PFSK-1 (cell line): ENCODE results near the gene RAB3IL1.

Source experiments
- FOXP2 ChIP-seq: optimal IDR thresholded peaks from 2 replicates; pipeline ENCODE3; 2011; ENCODE audit warnings: borderline replicate concordance, control low read depth, inconsistent platforms; ENCODE audit not compliant: insufficient read depth; ENCODE audit errors: extremely low read length, extremely low read depth
- POLR2AphosphoS5 ChIP-seq: IDR thresholded peaks from 2 replicates; pipeline ENCODE4 v1.6.1; 2012; ENCODE audit warnings: low read depth, mild to moderate bottlenecking, control low read depth, low read length, moderate library complexity
- SIN3A ChIP-seq: IDR thresholded peaks from 2 replicates; pipeline ENCODE4 v1.6.1; 2012; ENCODE audit warnings: mild to moderate bottlenecking, low read length, moderate library complexity, borderline replicate concordance; ENCODE audit not compliant: insufficient read depth
- TAF1 ChIP-seq: IDR thresholded peaks from 2 replicates; pipeline ENCODE4 v1.6.1; 2012; ENCODE audit warnings: low read length, control low read depth, borderline replicate concordance; ENCODE audit not compliant: insufficient read depth
- TF ChIP-seq, protein P1 (sequence below), 2 experiments: IDR thresholded peaks; 2 replicates each; pipeline versions ENCODE4 v1.6.1 to v1.8.0; 2011 to 2012; ENCODE audit warnings: low read depth in 2 of 2, low read length in 2 of 2, control low read depth in 1 of 2, inconsistent platforms in 1 of 2, mild to moderate bottlenecking in 1 of 2, moderate library complexity in 1 of 2; ENCODE audit not compliant: insufficient read depth in 1 of 2

Gene RAB3IL1

DNA sequence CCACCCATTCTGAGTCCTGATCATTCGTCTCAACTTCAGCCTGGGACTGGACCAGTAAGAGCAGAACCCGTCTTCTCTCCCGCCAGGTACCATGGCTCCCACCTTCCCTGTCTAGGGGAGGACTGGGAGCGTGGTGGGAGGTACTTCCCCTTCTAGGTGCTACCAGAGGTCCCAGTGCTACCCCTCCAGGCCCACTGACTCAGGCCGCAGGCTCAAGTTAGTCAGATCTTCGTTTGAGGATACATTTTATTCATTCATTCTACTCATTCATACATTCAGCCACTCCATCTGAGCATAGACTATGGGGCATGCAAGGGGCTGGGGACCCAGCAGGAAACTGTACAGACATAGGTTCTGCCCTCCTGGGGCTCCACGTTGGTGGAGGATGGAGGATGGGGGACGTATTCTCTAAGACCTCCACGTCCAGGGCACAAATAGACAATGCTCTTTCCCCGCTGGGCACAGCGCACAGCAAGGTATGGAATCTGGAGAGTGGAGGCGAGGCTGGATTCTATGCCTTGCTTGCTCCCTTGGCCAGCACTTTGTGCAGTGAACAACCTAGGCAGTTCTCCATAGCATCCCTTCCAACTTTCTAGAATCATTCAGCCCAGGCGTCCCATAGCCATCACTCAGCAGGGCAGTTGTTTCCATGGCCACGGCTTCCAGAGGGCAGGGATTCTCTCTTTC is 1.0 kb upstream of the RAB3IL1 start:
- no peak for TF ChIP-seq FOXP2
- no peak for TF ChIP-seq TAF1
- TF ChIP-seq, protein P1, sequence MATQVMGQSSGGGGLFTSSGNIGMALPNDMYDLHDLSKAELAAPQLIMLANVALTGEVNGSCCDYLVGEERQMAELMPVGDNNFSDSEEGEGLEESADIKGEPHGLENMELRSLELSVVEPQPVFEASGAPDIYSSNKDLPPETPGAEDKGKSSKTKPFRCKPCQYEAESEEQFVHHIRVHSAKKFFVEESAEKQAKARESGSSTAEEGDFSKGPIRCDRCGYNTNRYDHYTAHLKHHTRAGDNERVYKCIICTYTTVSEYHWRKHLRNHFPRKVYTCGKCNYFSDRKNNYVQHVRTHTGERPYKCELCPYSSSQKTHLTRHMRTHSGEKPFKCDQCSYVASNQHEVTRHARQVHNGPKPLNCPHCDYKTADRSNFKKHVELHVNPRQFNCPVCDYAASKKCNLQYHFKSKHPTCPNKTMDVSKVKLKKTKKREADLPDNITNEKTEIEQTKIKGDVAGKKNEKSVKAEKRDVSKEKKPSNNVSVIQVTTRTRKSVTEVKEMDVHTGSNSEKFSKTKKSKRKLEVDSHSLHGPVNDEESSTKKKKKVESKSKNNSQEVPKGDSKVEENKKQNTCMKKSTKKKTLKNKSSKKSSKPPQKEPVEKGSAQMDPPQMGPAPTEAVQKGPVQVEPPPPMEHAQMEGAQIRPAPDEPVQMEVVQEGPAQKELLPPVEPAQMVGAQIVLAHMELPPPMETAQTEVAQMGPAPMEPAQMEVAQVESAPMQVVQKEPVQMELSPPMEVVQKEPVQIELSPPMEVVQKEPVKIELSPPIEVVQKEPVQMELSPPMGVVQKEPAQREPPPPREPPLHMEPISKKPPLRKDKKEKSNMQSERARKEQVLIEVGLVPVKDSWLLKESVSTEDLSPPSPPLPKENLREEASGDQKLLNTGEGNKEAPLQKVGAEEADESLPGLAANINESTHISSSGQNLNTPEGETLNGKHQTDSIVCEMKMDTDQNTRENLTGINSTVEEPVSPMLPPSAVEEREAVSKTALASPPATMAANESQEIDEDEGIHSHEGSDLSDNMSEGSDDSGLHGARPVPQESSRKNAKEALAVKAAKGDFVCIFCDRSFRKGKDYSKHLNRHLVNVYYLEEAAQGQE (IDR thresholded peaks at IDR 0.05; ENCODE audit: insufficient read depth in 1 of 2, low read depth in 2 of 2, low read length in 2 of 2): no peak
- TF ChIP-seq SIN3A: no peak
- TF ChIP-seq POLR2AphosphoS5: no peak

DNA sequence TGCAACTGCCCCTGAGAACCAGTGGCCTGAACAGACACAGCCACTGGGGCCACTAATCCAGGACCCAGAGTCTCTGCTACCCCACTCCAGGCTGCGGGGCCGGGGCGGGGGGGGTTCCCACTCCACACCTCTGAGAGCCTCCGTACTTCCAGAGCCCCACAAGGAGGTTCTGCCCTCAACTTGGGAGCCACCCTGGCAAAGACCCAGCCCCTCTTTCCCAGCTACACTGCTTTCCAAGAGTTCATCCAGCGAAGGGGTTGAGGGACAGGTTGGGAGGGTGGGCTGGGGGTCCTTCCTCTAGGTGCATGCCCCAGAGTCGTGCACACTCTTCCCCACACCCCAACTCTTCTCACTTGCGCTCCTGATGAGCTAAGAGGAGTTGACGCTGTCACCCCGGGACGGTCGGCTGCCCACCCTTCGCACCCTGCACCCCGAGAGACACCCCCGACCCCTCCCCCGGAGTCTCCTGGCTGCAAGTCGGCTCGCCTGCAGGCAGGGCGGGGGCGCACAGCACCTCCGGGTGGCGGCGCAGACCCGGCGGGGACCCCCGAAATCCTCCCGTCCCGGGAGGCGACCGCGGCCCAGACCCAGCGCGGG is 531 bp downstream of the RAB3IL1 start:
- no peak for TF ChIP-seq POLR2AphosphoS5
- TF ChIP-seq, protein P1 (IDR thresholded peaks at IDR 0.05; ENCODE audit: insufficient read depth in 1 of 2, low read depth in 2 of 2, low read length in 2 of 2): no peak
- TF ChIP-seq TAF1: no peak
- no peak for TF ChIP-seq SIN3A
- no peak for TF ChIP-seq FOXP2

DNA sequence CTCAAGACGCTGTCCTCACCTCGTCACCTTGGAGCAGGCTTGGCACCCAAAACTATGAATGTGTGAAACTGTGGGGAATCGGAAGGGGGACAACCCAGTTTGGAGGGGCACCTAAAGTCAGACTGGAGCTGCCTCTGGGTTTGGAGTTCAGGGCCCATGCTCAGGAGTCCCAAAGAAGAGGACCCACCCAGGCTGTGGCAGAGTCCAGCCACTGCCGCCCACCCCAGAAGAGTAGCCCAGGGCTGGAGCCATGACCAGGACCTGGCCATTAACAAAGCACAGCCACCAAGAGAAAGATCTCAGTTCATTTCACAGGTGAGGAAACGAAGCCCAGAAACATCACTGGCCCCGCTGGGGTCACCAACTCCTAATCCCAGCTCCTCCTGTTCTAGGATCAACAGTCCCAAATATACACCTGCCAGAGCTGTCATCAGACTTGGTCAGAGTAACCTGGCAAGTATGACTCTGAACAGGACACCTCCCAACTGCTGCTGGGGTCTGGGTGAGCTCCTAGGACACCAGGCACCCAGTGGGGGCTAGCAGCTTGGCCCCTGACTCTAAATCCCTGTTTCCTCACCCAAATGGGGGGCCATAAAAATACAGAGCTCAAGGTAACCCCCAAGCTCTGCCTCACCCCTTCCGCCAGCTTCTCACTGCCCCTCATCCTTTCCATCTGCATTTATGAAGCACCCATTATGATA is 2.7 kb downstream of the RAB3IL1 start:
- no peak for TF ChIP-seq FOXP2
- TF ChIP-seq TAF1: no peak
- no peak for TF ChIP-seq SIN3A
- TF ChIP-seq POLR2AphosphoS5: no peak
- TF ChIP-seq, protein P1 (IDR thresholded peaks at IDR 0.05; ENCODE audit: insufficient read depth in 1 of 2, low read depth in 2 of 2, low read length in 2 of 2): no peak

DNA sequence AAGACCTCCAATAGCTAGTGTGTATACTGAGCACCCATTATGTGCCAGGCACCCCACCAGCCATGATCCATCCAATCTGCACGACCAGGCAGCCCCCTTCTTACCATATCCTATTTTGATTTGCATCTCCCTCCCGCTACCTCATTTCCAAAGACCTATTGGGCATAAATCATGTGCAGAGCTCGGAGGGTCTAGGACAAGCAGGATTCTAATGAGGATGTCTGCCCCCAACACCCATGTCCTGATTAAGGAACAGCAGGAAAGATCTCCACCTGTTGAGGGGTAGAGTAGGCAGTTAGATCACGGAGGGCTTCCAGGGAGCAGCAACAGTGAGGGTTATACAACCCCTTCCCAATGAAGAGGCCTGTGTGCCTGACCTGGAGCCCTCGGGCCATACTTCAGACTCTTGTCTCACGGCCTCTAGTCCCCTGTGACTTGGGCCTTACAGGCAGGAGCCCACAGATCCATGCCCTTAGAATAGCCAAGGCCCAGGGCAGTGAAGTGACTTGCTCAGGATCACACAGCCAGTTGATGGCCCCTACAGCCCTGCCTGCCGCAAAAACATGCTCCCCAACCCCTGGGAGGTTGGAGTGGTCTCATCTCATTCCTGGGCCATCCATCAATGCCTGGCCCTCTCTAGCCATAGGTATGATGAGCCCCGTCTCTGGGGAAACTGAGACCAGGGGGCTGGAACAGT is 3.5 kb downstream of the RAB3IL1 start:
- TF ChIP-seq, protein P1 (IDR thresholded peaks at IDR 0.05; ENCODE audit: insufficient read depth in 1 of 2, low read depth in 2 of 2, low read length in 2 of 2): no peak
- TF ChIP-seq TAF1 (no peak), POLR2AphosphoS5 (no peak), SIN3A (no peak), FOXP2 (no peak)
